Activated gamma-delta T cell treated with anti-CD3 and anti-CD28 coated beads, Interleukin-2, amount 50 U/mL, for 16 hours (primary cell): ENCODE data around the gene PRXL2A.
"Not testable (repeated sequence)": the region's sequence is repeated elsewhere in the genome, so short reads cannot be mapped to it uniquely, and the experiment has no call there.

Experiments used
- DNase-seq: peaks from one replicate; pipeline ENCODE4 v3.0.0-alpha.2; 2020; ENCODE audit warnings: low read depth

The PRXL2A gene

GRCh38 chr10:80411681-80412220 lies 3.4 kb downstream of the PRXL2A start:
- no peak for DNase-seq

GRCh38 chr10:80412486-80412885 lies 4.1 kb downstream of the PRXL2A start:
- DNase-seq: no peak

GRCh38 chr10:80413271-80413996 lies 5.1 kb downstream of the PRXL2A start:
- no peak for DNase-seq

GRCh38 chr10:80414142-80414895 lies 6.0 kb downstream of the PRXL2A start:
- no peak for DNase-seq

GRCh38 chr10:80415734-80416478 lies 7.6 kb downstream of the PRXL2A start:
- DNase-seq: no peak

GRCh38 chr10:80416479-80417098 lies 8.2 kb downstream of the PRXL2A start:
- DNase-seq: no peak

- DNase-seq: not testable (repeated sequence)
Observed at GRCh38 chr10:80417256-80417655, 8.9 kb downstream of the PRXL2A start.

- no peak for DNase-seq
Observed at GRCh38 chr10:80421050-80421706, 12.8 kb downstream of the PRXL2A start.

- no peak for DNase-seq
Observed at GRCh38 chr10:80421707-80422536, 13.6 kb downstream of the PRXL2A start.

- no peak for DNase-seq
Observed at GRCh38 chr10:80425901-80426300, 17.6 kb downstream of the PRXL2A start.

- DNase-seq: no peak
Observed at GRCh38 chr10:80427541-80427940, 19.2 kb downstream of the PRXL2A start.

GRCh38 chr10:80429521-80429973 lies 21.2 kb downstream of the PRXL2A start:
- DNase-seq: no peak

- no peak for DNase-seq
Observed at GRCh38 chr10:80433134-80433533, 24.8 kb downstream of the PRXL2A start.

- no peak for DNase-seq
Observed at GRCh38 chr10:80436446-80437098, 28.2 kb downstream of the PRXL2A start.

- no peak for DNase-seq
Observed at GRCh38 chr10:80437227-80437626, 28.9 kb downstream of the PRXL2A start.

- no peak for DNase-seq
Observed at GRCh38 chr10:80441831-80442230, 33.5 kb downstream of the PRXL2A start.

GRCh38 chr10:80442879-80443278 lies 34.5 kb downstream of the PRXL2A start:
- DNase-seq: no peak

GRCh38 chr10:80443531-80443974 lies 35.2 kb downstream of the PRXL2A start:
- DNase-seq: no peak

GRCh38 chr10:80444124-80444523 lies 35.8 kb downstream of the PRXL2A start:
- no peak for DNase-seq
